ENCODE results near the gene MCEMP1. TPM values are rescaled to one million over a fixed set of nuclear protein-coding genes. Genes with fewer than 3 reads are reported as not detected.

MCEMP1 gene
- total RNA-seq, 1 experiment from 2014 or later, result 4.0 TPM

GRCh38 chr19:7687177-7687576 lies 10.3 kb downstream of the MCEMP1 start:
- Histone ChIP-seq H3K27me3 (replicated peaks; ENCODE audit: insufficient read depth, low read depth, low read length, poor library complexity) (peaks cover 16% of the 10 kb centered on the region), H3K36me3 (ENCODE audit: insufficient read depth, low read length, poor library complexity, severe bottlenecking) (peaks cover 7% of the 10 kb centered on the region), H3K27ac (ENCODE audit: low read depth, low read length, poor library complexity, severe bottlenecking) (no peak overlapping the region), H3K4me3 (ENCODE audit: low read depth, low read length, poor library complexity, severe bottlenecking) (no peak overlapping the region), H3K4me1 (ENCODE audit: insufficient read depth, low read length, poor library complexity, severe bottlenecking) (no peaks in the 10 kb centered on the region), H3K9me3 (ENCODE audit: low read depth, low read length, poor library complexity, severe bottlenecking) (no peaks in the 10 kb centered on the region)
- no peak for DNase-seq (ENCODE audit: low spot score)
- ChIA-PET POLR2A (ENCODE audit: low non-redundant PET) (no interaction called here), CTCF (no interaction called here)
- TF ChIP-seq EZH2 (IDR thresholded peaks at IDR 0.05; ENCODE audit: borderline replicate concordance, low read depth, low read length, poor library complexity, severe bottlenecking) (no peak), CTCF (conservative IDR thresholded peaks at IDR 0.05; ENCODE audit: low read depth, low read length) (no peak)
- no TSS peak for BruUV-seq (replicated peaks)
- intact Hi-C loops (cut with micrococcal nuclease; ENCODE audit: unreplicated experiment), result no loop called here

DNA sequence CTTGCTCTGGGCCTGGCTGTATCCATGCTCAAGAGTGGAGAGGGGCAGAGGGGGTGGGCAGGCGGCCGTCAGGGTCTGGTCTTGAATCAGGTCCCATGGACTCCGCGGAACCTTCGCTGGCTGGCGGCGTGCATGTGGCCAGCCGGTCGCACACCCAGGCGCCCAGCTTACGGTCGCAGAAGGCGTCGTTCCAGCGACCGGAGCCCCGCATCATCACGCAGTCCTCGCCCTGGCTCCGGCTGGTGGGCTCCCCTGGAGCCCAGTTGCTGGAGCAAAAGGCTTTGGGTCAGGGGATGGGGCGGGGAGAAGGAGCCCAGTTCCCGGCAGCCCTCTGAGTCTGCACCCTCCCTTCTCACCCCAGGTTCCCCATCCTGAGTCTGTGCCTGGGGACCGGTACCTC lies 12.3 kb downstream of the MCEMP1 start:
- ChIA-PET CTCF (no interaction called here), POLR2A (ENCODE audit: low non-redundant PET) (no interaction called here)
- no peaks in the 10 kb centered on the region for H3K9me3 ChIP-seq (ENCODE audit: low read depth, low read length, poor library complexity, severe bottlenecking)
- no peak for DNase-seq (ENCODE audit: low spot score)
- H3K27ac ChIP-seq (ENCODE audit: low read depth, low read length, poor library complexity, severe bottlenecking), result no peak overlapping the region
- TF ChIP-seq EZH2 (IDR thresholded peaks at IDR 0.05; ENCODE audit: borderline replicate concordance, low read depth, low read length, poor library complexity, severe bottlenecking), result no peak
- TF ChIP-seq CTCF (conservative IDR thresholded peaks at IDR 0.05; ENCODE audit: low read depth, low read length), result no peak
- no peak overlapping the region for H3K4me3 ChIP-seq (ENCODE audit: low read depth, low read length, poor library complexity, severe bottlenecking)
- intact Hi-C loops (cut with micrococcal nuclease; ENCODE audit: unreplicated experiment), result no loop called here
- no TSS peak for BruUV-seq (replicated peaks)
- no peaks in the 10 kb centered on the region for H3K36me3 ChIP-seq (ENCODE audit: insufficient read depth, low read length, poor library complexity, severe bottlenecking)
- H3K27me3 ChIP-seq (replicated peaks; ENCODE audit: insufficient read depth, low read depth, low read length, poor library complexity), result peaks cover 16% of the 10 kb centered on the region
- H3K4me1 ChIP-seq (ENCODE audit: insufficient read depth, low read length, poor library complexity, severe bottlenecking), result no peaks in the 10 kb centered on the region

GRCh38 chr19:7690779-7691258 lies 13.9 kb downstream of the MCEMP1 start:
- intact Hi-C loops (cut with micrococcal nuclease; ENCODE audit: unreplicated experiment), result no loop called here
- DNase-seq (ENCODE audit: low spot score), result no peak
- Histone ChIP-seq H3K27ac (ENCODE audit: low read depth, low read length, poor library complexity, severe bottlenecking) (no peak overlapping the region), H3K4me3 (ENCODE audit: low read depth, low read length, poor library complexity, severe bottlenecking) (no peak overlapping the region), H3K27me3 (replicated peaks; ENCODE audit: insufficient read depth, low read depth, low read length, poor library complexity) (peaks cover 16% of the 10 kb centered on the region), H3K9me3 (ENCODE audit: low read depth, low read length, poor library complexity, severe bottlenecking) (no peaks in the 10 kb centered on the region), H3K36me3 (ENCODE audit: insufficient read depth, low read length, poor library complexity, severe bottlenecking) (no peaks in the 10 kb centered on the region), H3K4me1 (ENCODE audit: insufficient read depth, low read length, poor library complexity, severe bottlenecking) (no peaks in the 10 kb centered on the region)
- TF ChIP-seq CTCF (conservative IDR thresholded peaks at IDR 0.05; ENCODE audit: low read depth, low read length) (no peak), EZH2 (IDR thresholded peaks at IDR 0.05; ENCODE audit: borderline replicate concordance, low read depth, low read length, poor library complexity, severe bottlenecking) (no peak)
- POLR2A ChIA-PET (ENCODE audit: low non-redundant PET), result no interaction called here
- BruUV-seq (replicated peaks), result no TSS peak
- CTCF ChIA-PET, result no interaction called here

Data from A673 (cell line).